Effector memory CD8-positive, alpha-beta T cell (primary cell): Measurements from ENCODE around the gene USP10.

Experiments used
- ATAC-seq: fragments of 150-1000 bp; cut with Tn5 transposase; replicated peaks from 2 replicates; pipeline ENCODE4 v1.10.0; 2021; ENCODE audit warnings: mild to moderate bottlenecking, moderate library complexity
- DNase-seq, 3 experiments: peaks; one replicate each; pipeline ENCODE4 v3.0.0; 2021
- H3K27ac Mint-ChIP-seq, 2 donors: one replicate each; pipeline ENCODE4 v1.8.0; 2022; ENCODE audit warnings: mild to moderate bottlenecking in 2 of 2, mixed read lengths in 2 of 2, moderate library complexity in 2 of 2
- H3K27me3 Mint-ChIP-seq, 2 donors: one replicate each; pipeline ENCODE4 v1.8.0; 2022; ENCODE audit warnings: mixed read lengths in 2 of 2
- H3K36me3 Mint-ChIP-seq: one replicate; pipeline ENCODE4 v1.8.0; 2022; ENCODE audit warnings: mild to moderate bottlenecking, moderate library complexity, mixed read lengths; ENCODE audit not compliant: insufficient read depth
- H3K4me1 Mint-ChIP-seq, 2 donors: one replicate each; pipeline ENCODE4 v1.8.0; 2022; ENCODE audit warnings: low read depth in 2 of 2, mixed read lengths in 2 of 2
- H3K4me3 Mint-ChIP-seq, 2 donors: one replicate each; pipeline ENCODE4 v1.8.0; 2022; ENCODE audit warnings: mild to moderate bottlenecking in 2 of 2, mixed read lengths in 2 of 2, moderate library complexity in 2 of 2
- H3K9me3 Mint-ChIP-seq, 2 donors: one replicate each; pipeline ENCODE4 v1.8.0; 2022; ENCODE audit warnings: mixed read lengths in 2 of 2

The USP10 gene

DNA sequence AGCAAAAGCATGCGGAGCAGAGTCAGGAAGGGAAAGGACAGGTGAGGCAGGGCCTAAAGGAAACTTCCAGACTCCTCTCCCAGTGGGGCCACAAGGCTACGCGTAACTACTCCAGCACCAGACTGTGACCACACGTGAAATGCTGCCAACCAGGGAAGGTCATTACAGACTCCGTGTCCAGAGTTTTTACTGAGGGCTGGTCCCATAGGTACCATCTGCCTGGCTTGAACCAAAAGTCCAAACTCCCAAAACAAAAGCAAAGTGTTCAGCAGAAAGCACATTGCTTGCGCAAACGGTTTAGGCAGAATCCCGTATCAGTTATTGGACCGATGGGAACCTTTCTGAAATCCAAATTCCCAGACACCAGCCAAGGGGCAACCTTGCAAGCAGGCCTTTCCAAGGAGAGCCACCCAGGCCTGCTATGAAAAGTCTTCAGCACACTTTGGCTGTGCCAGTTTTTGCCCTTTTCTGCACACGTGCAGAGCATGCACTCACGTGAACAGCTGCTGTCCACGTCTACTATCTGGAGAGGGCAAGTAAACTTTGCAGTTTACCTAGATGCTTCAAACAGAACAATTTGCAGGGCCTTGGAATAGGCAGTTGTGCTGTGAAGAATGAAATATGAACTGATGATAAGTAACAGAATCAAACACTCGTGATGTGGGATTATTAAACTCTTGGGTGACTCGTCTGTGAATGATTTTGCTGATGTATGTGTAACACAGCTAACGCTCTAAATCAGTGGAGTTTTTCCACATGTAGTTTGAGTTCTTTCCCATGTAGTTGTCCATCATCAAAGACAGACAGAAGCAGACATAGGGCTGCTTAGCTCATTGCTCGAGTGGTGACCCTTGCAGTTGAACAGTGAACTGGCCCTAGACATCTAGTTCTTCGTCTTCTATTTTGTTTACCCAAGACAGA is 61.9 kb downstream of the USP10 start:
- Mint-ChIP-seq H3K36me3 (peaks cover 55% of the 10 kb centered on the region), H3K27ac (peak overlapping the region in 1 of 2 donors; percentile 87), H3K9me3 (no peaks in the 10 kb centered on the region), H3K4me1 (peaks cover 24 to 47% of the 10 kb centered on the region in 2 donors), H3K27me3 (no peaks in the 10 kb centered on the region), H3K4me3 (no peak overlapping the region)
- no peak for DNase-seq
- no peak for ATAC-seq

DNA sequence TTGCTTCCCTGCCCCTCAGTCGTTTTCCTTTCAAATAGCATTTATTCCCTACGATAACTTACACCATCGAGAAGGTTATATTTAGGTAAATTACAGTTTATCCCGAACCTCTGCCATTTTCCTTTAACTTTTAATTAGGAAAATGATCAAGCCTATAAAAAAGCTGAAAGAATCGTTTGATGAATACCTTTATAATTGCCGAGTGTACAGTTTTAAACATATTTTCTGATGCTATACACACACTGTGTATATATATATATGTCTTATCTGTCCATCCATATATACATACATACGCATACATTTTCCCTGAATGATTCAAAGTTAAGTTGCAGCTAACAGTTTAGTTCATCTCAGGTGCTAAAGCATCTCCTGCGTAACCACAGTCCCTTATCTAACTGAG is 63.4 kb downstream of the USP10 start:
- Mint-ChIP-seq H3K27me3 (no peaks in the 10 kb centered on the region), H3K36me3 (peaks cover 65% of the 10 kb centered on the region), H3K4me1 (peaks cover 18 to 44% of the 10 kb centered on the region in 2 donors), H3K4me3 (no peak overlapping the region), H3K9me3 (no peaks in the 10 kb centered on the region), H3K27ac (no peak overlapping the region)
- ATAC-seq (no peak), DNase-seq (no peak)

DNA sequence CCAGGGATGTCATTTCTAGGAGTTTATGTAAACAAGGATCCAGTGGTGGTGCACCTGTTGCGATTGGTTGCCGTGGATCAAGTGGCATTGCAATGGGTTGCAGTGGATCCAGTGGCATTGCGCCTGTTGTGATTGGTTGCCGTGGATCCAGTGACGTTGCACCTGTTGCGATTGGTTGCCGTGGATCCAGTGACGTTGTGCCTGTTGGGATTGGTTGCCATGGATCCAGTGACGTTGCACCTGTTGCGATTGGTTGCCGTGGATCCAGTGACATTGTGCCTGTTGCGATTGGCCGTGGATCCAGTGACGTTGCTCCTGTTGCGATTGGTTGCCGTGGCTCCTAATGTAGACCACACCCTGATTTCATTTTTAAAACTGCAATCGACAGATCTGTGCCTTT is 63.8 kb downstream of the USP10 start:
- DNase-seq (no peak), ATAC-seq (no peak)
- H3K4me3 Mint-ChIP-seq: no peak overlapping the region
- H3K36me3 Mint-ChIP-seq: peaks cover 65% of the 10 kb centered on the region
- H3K4me1 Mint-ChIP-seq: peaks cover 16 to 40% of the 10 kb centered on the region in 2 donors
- no peaks in the 10 kb centered on the region for H3K27me3 Mint-ChIP-seq
- no peak overlapping the region for H3K27ac Mint-ChIP-seq
- H3K9me3 Mint-ChIP-seq: no peaks in the 10 kb centered on the region

DNA sequence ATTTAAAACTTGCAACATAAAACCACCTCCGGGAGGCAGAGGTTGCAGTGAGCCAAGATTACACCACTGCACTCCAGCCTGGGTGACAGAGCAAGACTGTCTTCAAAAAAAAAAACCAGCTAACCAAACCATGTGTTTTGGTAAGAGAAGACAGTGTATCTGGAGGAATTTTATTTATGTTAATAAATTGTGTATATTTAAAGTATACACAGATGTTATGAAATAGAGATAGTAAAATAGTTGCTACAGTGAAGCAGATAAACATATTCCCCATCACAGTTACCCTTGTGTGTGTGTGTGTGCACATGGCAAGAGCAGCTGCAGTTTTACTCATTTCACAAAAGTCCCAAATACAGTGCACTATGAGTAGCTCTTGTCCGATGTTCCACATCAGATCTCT is 65.2 kb downstream of the USP10 start:
- Mint-ChIP-seq H3K4me1 (peaks cover 12 to 31% of the 10 kb centered on the region in 2 donors), H3K36me3 (peaks cover 68% of the 10 kb centered on the region), H3K27me3 (no peaks in the 10 kb centered on the region), H3K9me3 (no peaks in the 10 kb centered on the region), H3K4me3 (no peak overlapping the region), H3K27ac (peak overlapping the region in 1 of 2 donors; percentile 88)
- DNase-seq: no peak
- peak; percentile 33 for ATAC-seq

DNA sequence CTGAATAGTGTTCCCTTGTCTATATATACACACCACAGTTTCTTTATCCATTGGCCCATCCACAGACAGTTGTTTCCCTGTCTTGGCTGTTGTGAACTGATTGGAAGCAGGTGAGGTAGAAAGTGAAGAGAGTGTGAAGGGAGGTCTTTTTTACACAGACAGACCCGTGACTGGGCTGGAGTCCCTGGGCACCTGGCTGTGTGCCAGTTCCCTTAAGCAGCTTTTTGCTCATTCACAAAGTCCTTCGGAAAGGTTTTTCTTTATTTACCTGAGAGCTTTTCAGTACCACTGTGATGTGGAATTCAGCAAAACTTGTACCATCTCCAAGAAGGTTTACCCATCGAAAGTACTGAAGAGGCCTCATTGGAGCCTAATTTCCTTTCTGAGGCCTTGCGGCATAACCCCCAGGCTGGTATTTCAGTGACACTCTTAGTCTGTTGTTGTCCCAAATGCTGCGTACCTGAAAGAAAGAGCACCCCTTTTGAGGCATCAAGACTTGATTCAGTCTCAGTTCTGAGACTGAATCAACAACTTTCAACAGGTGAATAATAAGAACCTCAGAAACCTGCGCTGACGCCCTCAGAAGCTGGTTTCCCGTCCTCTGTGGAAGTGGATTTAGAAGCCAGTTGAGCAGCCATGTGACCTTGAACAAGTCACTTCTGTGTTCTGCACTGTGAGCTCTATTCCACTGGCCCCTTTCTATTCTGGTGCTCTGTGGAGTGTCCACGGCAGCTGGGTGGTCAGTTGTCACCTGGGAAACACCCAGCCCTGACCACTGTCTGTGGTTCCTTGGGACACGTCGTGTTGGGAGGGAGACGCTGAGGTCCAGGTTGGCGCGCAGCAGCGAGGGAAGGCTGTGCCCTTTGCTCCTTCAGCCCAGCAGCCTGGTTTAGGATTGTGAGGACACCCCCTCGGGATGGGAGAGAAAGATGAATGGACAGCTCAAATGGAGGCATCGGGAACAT is 66.1 kb downstream of the USP10 start:
- Mint-ChIP-seq H3K4me1 (peaks cover 9 to 25% of the 10 kb centered on the region in 2 donors), H3K27me3 (no peaks in the 10 kb centered on the region), H3K4me3 (peak overlapping the region in 1 of 2 donors; percentile 52), H3K9me3 (no peaks in the 10 kb centered on the region), H3K36me3 (peaks cover 75% of the 10 kb centered on the region), H3K27ac (peak overlapping the region; percentile 60 to 88)
- DNase-seq (no peak), ATAC-seq (peak; percentile 29)

DNA sequence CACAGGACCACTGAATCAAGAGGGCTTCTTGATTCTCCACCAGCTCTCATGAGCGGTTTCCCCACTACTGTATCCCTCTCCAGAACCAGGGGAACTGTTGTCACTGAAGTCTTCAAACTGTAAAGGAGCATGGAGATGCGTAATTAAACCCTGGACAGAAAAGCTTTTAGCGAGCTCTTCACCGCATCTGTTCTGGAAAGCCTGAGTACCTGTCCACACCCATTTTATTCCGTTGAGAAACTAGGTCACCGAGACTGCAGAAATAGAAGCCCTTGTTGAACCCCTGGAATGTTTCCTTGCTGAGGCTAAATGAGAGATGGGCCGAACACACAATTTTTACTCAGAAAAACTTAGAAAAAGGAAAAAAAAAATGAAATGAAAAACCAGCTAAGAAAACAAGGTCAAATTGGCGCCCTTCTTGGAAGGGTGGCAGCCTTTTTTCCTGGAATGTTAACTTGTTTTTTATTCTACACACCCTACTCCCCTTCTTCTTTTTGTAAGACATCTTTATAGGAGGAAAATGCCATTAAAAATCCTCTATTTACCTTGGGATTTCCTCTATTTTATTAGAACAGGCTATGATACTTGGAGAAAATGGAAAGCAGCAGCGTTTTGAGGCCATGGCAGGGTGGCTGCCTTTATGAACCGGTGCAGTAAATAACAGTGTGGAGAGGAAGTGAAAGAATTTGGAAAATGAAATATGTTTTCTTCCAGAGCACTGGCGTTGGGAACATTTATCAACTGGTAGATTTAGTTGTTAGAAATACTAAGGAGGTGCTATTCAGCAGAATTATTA is 67.4 kb downstream of the USP10 start:
- ATAC-seq (peak; percentile 33), DNase-seq (no peak)
- Mint-ChIP-seq H3K9me3 (no peaks in the 10 kb centered on the region), H3K4me3 (peak overlapping the region in 1 of 2 donors; percentile 64), H3K27me3 (no peaks in the 10 kb centered on the region), H3K4me1 (peaks cover 4 to 20% of the 10 kb centered on the region in 2 donors), H3K27ac (peak overlapping the region; percentile 60 to 88), H3K36me3 (peaks cover 75% of the 10 kb centered on the region)

DNA sequence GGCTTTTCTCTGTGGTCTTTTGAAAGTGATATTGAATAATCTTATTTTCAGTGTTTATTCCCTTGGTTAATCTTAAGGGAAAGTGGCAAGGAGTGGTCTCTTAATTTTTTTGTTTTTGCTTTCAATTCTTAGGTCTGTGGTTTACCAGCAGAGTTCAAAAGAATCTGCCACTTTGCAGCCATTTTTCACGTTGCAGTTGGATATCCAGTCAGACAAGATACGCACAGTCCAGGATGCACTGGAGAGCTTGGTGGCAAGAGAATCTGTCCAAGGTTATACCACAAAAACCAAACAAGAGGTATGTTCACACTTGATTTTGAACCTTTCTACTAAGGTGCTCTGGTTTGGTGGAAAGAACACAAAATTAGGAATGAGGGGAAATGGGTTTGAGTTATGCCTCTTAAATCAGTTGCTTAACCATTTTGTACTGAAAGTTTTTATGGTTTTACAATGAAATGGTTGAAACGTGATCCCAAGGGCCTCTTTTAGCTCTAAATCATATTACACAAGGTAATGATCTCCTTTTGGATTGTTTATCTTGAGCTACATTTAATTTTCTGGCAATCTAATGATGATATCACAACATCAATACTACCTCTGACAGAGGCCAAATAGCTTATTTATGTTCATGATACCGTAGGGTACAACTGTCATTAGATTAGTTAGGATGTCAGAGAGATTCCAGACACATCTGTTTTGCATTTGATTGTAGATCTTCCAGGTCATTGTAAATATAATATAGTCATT is 68.4 kb downstream of the USP10 start:
- no peak overlapping the region for H3K4me3 Mint-ChIP-seq
- ATAC-seq (peak; percentile 60), DNase-seq (no peak)
- no peaks in the 10 kb centered on the region for H3K27me3 Mint-ChIP-seq
- peaks cover 4 to 20% of the 10 kb centered on the region in 2 donors for H3K4me1 Mint-ChIP-seq
- no peak overlapping the region for H3K27ac Mint-ChIP-seq
- H3K9me3 Mint-ChIP-seq: no peaks in the 10 kb centered on the region
- peaks cover 76% of the 10 kb centered on the region for H3K36me3 Mint-ChIP-seq

DNA sequence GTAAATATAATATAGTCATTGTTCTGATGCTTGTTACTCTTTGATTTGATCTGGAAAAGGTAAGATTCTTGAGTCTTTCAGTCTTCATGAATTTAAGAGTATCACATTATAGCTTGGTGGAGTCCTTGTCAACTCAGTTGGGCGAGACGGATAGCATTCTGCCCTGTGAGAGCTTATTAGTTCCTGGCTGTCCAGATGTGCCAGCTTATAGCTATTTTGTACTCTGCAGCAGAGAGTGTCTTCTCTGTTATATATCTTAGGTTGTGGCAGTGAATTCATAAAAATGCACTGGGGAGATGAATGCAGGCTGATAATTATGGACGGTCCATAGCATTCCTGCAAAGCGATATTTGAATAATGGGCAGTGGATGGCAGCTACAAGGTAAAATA is 69.0 kb downstream of the USP10 start:
- H3K27me3 Mint-ChIP-seq: no peaks in the 10 kb centered on the region
- H3K4me1 Mint-ChIP-seq: peaks cover 4 to 20% of the 10 kb centered on the region in 2 donors
- no peak for DNase-seq
- no peak for ATAC-seq
- H3K36me3 Mint-ChIP-seq: peaks cover 72% of the 10 kb centered on the region
- no peak overlapping the region for H3K4me3 Mint-ChIP-seq
- H3K27ac Mint-ChIP-seq: no peak overlapping the region
- no peaks in the 10 kb centered on the region for H3K9me3 Mint-ChIP-seq

DNA sequence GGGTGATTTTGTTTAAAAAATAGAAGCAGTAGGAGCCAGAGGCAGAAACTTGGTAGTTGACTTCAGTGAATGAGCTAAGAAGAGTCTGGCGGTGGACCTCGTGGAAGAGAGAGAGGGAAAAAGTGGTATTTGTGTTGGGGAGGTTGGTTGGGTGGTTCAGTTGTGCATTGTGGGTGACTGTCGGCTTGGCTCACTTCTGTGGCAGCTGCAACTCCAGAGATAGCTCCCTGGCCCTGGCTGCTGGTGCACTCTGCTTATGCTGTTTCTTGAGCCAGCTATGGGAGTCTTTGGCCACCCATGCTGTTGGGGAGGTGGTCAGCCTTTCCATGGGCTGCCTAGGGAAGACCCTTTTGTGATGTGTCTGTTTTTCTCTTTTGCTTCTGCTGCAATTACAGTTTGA is 69.6 kb downstream of the USP10 start:
- DNase-seq (no peak), ATAC-seq (no peak)
- Mint-ChIP-seq H3K9me3 (no peaks in the 10 kb centered on the region), H3K27ac (peak overlapping the region in 1 of 2 donors; percentile 38), H3K36me3 (peaks cover 72% of the 10 kb centered on the region), H3K27me3 (no peaks in the 10 kb centered on the region), H3K4me1 (peaks cover 4 to 20% of the 10 kb centered on the region in 2 donors), H3K4me3 (no peak overlapping the region)

DNA sequence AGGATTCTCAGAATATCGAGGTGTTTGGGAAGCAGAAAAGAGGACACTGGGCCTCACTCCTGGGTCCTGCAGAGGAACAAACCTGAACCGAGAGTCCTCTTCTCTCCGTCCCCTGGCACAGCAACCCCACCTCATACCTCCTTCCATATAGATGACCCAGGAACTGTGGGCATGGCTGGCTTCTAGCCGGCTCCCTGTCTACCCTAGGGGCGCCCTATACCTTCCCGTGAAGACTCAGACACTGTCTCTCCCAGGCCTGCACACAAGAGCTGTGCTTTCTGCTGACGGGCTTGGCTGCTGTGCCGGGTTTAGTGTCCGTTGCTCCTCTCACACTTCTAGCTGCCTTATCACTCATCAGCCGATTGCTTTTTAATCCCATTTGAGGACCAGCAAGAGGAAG is 73.5 kb downstream of the USP10 start:
- no peak for ATAC-seq
- peaks cover 71% of the 10 kb centered on the region for H3K36me3 Mint-ChIP-seq

DNA sequence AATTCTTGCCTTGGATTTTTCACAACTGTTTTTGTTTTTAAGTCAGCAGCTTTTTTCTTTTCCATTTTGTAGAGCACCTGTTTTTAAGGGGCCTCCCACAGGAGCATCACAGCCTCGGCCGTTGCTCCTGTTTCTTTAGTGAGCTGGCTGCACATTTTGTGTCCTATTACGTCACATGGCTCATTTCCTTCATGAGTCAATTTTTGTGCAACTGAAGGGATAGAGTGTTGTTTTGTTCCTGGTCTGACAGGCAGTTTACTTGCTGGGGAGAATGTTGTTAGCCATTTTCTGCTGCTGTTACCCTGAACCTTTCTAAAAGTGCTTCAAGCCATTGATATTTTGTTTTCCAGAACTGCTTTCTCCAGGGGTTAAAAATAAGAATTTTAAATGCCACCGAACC is 75.0 kb downstream of the USP10 start:
- no peak for DNase-seq
- H3K4me1 Mint-ChIP-seq: peaks cover 0 to 1% of the 10 kb centered on the region in 2 donors
- no peaks in the 10 kb centered on the region for H3K27me3 Mint-ChIP-seq
- H3K27ac Mint-ChIP-seq: peak overlapping the region in 1 of 2 donors; percentile 26
- ATAC-seq: no peak
- no peaks in the 10 kb centered on the region for H3K9me3 Mint-ChIP-seq
- peaks cover 77% of the 10 kb centered on the region for H3K36me3 Mint-ChIP-seq
- H3K4me3 Mint-ChIP-seq: no peak overlapping the region

More for the DNA sequence above, 73.5 kb downstream of the USP10 start:
- no peak for DNase-seq
- H3K27ac Mint-ChIP-seq: peak overlapping the region in 1 of 2 donors; percentile 49
- no peak overlapping the region for H3K4me3 Mint-ChIP-seq
- H3K27me3 Mint-ChIP-seq: no peaks in the 10 kb centered on the region
- no peaks in the 10 kb centered on the region for H3K9me3 Mint-ChIP-seq
- H3K4me1 Mint-ChIP-seq: peaks cover 4 to 6% of the 10 kb centered on the region in 2 donors

DNA sequence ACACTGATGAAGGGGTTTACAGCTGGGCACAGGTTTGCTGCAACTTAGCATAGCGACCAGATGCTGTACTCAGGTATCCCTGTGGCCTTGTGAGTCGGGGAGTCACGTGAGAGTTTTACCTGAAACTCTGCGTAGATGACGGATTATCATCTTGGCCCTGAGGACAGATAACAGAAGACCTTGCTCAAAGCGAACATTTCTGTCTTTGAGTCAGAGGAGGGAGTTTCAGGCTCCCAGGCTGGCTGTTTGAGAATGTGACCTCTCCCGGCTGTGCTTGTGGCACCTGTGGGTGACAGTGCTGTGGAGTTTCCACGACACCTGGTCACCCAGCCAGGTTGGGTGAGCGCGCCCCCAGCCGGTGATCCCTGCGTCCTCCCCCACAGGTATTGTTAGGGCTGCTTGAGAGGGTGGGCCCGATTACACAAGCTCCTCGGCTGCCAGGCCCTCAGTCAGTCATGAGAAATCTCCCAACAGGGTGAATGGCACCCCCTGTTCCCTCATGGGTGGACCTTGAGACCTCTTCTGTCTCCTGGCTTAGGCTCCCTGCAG is 75.5 kb downstream of the USP10 start:
- Mint-ChIP-seq H3K27me3 (no peaks in the 10 kb centered on the region), H3K27ac (no peak overlapping the region), H3K9me3 (no peaks in the 10 kb centered on the region), H3K4me3 (no peak overlapping the region), H3K4me1 (peaks cover 0 to 1% of the 10 kb centered on the region in 2 donors), H3K36me3 (peaks cover 77% of the 10 kb centered on the region)
- DNase-seq (no peak), ATAC-seq (no peak)
